Activated gamma-delta T cell (primary cell): ENCODE measurements around the gene TEAD1.

Experiments used
- DNase-seq: peaks from one replicate; lab custom pipeline; 2025; lab: John Stamatoyannopoulos, UW

TEAD1 gene

GRCh38 chr11:12835286-12835685 is 161.1 kb downstream of the TEAD1 start:
- no peak for DNase-seq

DNA sequence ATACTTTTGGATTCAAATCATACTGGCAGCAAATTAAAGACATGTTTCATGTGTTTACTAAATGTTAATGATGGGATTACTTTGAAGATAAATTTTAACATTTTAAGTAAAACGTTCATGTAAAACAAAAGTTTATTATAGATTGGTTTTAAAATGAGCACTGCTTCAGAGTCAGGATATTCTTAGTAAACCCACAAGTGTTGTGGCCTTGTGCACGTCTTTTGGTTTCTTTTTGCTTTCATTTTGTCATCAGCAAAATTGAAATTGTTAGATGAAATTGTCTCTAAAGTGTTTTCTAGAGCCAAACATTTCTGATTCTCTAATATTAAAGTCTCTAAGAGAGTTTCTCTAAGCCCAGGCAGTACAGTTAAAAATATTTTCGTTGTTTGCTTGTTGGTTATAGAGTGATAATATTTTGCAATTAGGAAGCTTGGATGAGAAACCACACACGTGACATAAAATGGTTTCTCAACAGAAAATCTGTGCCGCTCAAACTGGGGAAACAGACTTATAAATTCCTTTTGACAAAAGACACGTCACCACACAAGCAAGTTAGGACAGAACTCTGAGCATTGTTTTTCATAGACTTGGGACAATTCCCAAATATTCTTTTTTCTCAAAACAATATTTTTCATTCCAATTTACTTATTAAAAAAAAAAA is 164.4 kb downstream of the TEAD1 start:
- DNase-seq: no peak

DNA sequence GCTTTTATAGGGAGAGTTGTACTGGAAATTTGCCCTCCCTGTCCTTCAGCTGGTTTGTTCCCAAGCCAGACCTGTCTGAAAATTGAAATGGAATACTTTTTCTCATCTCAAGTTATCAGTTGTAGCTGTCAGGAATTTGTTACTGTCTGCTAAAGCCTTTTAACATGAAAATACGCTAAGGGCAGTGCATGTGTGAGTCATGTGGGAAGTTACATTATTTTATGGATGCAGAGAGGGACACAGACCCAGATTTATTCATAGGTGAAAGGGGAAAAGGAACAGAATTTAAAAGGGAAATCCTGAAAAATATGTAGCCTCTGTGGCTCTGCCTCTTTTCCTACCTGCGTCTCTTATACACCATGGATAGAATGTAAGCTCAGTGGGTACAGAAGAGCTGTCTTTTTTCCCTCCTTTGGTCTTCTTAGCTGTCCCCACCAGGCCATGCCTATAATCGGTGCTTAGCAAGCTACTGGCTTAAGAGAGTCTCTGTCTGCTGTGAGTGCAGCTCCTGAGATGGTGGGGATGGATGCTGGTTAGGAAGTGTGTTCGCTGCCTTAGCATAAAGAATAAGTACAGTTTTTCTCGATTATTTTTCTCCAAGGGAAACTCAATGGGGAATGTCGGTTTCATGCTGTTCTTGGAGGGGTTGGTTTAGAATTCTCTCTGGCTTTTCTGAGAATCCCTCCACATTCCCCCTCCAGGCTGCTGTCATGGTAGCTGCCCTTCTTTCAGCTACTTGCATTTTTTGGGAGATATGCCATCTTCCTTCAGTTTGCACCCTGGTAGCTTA is 166.8 kb downstream of the TEAD1 start:
- no peak for DNase-seq

DNA sequence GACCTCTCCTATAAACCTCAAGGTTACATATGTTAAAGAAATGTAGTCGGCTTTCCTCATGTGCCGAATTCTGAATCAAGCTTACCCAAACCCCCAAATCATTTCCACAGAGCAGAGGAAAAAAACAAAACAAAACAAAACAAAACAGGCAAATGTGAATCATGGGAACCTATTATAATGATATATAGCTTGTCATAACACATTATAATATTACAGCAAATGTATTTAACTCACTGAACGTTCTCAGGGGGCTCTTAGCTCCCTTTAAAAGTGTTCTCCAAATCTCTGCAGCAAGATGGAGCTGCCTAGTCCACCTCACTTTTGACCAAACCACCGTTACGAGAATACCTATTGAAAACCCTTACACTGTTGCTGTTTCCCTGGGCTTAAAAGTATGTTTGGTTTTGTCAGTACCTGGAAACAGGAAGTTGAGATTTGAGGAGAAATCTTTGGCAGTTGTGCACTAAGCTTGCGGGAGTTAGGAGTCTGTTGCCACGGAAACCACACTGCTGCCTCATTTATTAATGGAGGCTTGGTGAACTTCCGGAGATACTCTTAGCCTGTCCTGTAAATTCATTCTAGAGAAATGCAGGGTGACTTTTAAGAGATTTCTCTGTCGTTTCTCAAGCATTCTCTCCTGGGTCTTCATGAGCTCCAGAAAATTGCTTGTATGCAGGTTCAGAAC is 167.9 kb downstream of the TEAD1 start:
- DNase-seq: no peak

GRCh38 chr11:12842933-12843636 is 168.9 kb downstream of the TEAD1 start:
- DNase-seq: no peak

- DNase-seq: no peak
Measured at GRCh38 chr11:12845163-12845562, 170.9 kb downstream of the TEAD1 start.

- DNase-seq: no peak
Measured at GRCh38 chr11:12845739-12846358, 171.6 kb downstream of the TEAD1 start.

DNA sequence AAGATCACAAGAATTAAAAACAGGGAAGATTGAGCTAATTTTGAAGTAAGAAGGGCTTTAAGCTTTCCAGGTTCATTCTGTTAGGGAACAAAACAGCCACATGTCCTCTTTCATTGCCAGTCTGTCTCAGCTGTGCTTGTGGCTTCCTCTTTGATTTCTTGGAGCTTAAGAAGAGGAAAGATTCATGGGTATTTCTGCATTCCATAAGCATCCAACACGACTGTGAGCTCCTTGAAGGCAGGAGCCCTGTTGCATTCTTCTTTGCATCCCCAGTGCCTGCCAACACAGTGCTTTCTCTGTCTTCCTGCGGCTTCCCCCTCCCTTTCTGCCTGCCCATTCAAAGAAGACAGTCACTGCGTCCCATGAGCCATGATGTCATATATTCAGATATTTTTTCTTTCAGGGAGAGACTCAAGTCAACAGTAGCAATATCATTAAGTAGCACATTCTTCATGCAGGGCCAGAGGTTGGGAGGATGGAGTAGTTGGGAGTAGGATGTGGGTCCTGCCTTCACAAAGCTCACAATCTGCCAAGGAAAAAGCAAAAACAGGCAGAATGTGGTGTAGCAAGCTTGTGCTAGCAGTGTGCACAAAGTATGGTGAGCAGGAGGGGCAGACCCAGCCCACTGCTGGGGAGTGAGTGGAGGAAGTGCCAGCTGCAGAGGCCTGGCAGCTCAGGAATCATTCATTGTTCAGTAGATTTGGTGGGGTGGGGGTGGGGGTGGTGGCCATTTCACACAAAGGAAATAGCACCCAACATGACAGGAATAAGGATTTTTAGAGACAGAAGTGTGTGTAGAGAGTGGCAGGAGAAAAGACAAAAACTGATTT is 172.8 kb downstream of the TEAD1 start:
- DNase-seq: no peak

DNA sequence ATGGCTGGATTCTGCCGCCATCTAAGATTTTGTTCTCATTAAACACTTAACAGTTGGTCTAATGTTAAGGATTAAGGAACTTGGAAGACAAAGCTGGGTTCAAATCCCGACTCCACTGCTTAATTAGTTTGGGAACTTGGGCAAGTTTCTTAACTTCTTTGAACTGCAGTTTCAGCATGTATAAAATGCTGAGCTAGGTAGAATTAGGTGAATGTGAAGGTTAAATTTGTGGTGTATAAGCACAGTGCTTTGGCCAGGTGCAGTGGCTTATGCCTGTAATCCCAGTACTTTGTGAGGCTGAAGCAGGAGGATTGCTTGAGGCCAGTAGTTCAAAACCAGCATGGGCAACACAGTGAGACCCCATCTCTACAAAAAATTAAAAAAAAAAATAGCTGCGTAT is 174.2 kb downstream of the TEAD1 start:
- DNase-seq: no peak

- no peak for DNase-seq
Measured at GRCh38 chr11:12853325-12853651, 179.1 kb downstream of the TEAD1 start.

- DNase-seq: no peak
Measured at GRCh38 chr11:12853652-12854296, 179.6 kb downstream of the TEAD1 start.

DNA sequence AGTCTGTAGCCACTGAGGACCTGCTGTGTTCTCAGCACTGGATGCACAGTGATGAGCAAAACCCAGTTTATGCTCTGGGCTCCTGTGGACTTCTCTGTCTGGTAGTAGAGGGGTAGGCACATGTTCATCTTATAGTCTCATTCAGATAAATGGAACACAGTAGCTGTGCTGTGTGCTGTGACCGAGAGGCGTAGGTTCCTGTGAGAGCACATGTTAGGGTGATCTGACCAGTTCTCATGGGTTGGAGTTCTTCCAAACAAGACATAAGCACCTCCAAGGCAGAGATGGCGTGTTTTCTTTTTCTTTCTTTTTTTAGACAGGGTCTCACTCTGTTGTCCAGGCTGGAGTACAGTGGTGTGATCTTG is 180.1 kb downstream of the TEAD1 start:
- no peak for DNase-seq

- DNase-seq: no peak
Measured at GRCh38 chr11:12854829-12855228, 180.6 kb downstream of the TEAD1 start.

DNA sequence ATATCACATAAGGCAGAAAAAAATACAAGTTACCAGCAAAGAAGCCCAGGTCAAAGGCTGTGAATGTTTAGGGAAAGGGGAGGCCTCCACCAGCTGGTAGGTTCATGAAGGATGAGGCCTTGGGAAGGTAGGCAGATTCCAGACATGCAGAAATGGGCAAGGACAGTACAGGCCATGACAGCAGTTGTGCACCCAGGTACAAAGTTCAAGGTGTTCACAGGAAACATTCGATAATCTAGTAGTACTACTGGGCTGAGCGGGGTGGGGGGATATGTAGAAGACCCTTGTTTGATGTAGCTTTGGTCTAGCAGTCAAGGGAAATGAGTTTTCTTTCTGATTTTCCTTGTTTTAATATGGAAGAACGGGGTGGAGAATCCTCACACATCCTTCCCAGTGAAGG is 182.1 kb downstream of the TEAD1 start:
- no peak for DNase-seq

GRCh38 chr11:12857572-12857971 is 183.4 kb downstream of the TEAD1 start:
- no peak for DNase-seq

DNA sequence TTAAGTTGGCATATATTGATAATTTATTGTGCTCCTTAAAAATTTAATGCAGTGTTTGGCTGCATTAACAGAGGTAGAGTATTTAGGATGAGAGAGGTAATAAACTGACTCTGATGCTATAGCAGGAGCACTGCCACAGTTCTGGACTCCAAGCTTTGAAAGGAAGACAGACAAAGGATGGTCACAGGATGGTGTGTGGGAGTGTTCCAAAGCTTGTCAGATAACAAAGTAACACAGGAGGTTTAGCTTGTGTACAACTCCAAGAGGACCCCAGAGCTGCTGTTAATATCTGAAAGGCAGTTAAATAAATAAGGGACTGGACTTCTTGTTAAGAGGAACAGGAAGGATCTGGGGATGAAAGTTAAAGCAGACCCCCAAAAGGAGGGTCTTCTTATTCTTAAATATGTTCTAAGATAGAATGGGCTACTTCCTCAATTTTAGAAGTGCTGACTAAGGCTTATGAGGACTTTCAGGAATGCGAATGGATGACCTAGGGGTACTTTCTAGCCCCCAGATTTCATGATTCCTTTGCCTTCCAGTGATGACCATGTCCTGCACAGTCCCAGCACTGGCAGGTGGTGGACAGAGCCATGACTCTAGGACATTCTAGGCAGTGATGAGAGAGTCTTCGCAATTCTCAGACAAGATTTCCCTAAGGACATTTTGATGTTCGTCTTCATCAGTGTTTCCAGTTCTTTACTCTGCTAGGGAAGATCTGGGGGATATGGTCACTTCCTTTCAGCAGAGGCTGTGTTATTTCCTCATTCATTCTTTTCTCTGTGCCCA is 185.8 kb downstream of the TEAD1 start:
- no peak for DNase-seq

- no peak for DNase-seq
Measured at GRCh38 chr11:12860827-12861226, 186.6 kb downstream of the TEAD1 start.

- no peak for DNase-seq
Measured at GRCh38 chr11:12862696-12863469, 188.7 kb downstream of the TEAD1 start.

GRCh38 chr11:12863605-12864121 is 189.4 kb downstream of the TEAD1 start:
- no peak for DNase-seq
